B cell (primary cell): Measurements from ENCODE around the gene TSPAN5.

Experiments
- CTCF ChIP-seq: fragments of 200-600 bp; IDR thresholded peaks from one replicate; pipeline ENCODE4 v1.8.0; 2022; ENCODE audit warnings: antibody characterized with exemption, mild to moderate bottlenecking
- EZH2 ChIP-seq: IDR thresholded peaks from 2 replicates; pipeline ENCODE4 v1.6.1; 2012; ENCODE audit warnings: borderline replicate concordance, low read depth, mild to moderate bottlenecking, moderate library complexity, low read length; ENCODE audit not compliant: insufficient read depth, poor library complexity, severe bottlenecking

- TF ChIP-seq CTCF = no peak
- TF ChIP-seq EZH2 = no peak
Observed at GRCh38 chr4:98573791-98574190, 84.6 kb downstream of the TSPAN5 start.
